Stimulated activated CD4-positive, alpha-beta T cell treated with anti-CD3 and anti-CD28 coated beads, Interleukin-2, amount 100 ng/mL, for 4 hours (primary cell): Measurements from ENCODE around the gene GSPT1.

Source experiments
- DNase-seq: peaks from one replicate; pipeline ENCODE4 v3.0.0-alpha.2; 2020; ENCODE audit warnings: low read depth

Gene GSPT1

DNA sequence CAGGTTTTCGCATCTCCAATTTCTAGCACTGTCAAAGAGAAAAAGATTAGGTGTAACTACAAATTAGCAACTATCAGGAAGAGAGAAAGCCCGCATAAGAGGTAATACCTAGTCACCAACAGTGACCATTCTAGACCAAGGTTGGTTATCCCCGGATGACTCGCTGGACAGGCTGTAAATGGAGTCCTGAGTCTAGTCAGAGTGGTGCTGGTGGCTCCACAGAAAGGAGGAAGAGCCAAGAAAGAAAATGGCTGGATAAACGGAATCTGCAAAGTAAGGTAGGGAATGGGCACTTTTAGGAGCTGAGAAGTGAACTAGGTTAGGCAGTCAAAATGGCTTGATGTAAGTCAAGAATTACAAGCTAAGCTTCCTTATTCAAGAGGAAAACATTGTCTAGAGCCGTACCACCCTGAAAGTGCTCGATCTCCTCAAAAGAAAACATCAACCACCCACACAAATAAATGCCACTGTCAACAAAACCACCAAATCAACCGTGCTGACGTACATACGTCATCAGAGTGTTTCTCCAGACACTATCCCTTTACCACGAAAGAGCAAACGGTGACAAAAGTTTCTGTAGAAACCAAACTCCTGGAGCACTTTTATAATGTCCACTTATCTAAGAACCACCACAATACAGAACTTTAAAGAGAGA is 2.2 kb downstream of the GSPT1 start:
- no peak for DNase-seq

DNA sequence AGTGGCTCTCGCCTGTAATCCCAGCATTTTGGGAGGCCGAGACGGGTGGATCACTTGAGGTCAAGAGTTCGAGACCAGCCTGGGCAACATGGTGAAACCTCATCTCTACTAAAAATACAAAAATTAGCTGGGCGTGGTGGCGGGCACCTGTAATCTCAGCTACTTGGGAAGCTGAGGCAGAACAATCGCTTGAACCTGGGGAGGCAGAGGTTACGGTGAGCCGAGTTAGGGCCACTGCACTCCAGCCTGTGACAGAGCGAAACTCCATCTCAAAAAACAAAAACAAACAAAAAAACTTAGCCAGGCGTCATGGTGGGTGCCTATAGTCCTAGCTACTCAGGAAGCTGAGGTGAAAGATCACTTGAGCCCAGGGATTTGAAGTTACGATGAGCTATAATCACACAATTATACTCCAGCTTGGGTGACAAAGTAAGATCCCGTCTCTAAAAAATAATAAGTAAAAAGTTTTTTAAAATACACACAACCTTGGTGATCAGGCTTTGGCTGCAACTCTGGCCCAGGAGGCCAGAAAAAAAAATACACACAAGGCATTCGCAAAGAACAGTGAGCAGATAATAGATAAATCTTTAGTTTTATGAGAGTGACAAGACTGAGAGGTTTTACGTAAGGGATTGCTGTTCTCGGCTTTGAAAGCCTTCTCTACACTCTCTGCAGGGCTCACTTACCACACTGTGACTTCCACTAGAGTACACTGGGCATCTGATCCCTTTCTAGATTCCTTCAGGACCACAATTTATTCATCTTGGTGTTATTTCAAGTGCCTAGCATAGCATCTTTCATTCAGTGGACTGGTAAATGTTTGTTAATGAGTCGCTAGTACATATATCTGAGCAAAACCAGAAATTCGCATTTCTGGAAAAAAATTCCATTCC is 5.9 kb downstream of the GSPT1 start:
- DNase-seq: no peak

DNA sequence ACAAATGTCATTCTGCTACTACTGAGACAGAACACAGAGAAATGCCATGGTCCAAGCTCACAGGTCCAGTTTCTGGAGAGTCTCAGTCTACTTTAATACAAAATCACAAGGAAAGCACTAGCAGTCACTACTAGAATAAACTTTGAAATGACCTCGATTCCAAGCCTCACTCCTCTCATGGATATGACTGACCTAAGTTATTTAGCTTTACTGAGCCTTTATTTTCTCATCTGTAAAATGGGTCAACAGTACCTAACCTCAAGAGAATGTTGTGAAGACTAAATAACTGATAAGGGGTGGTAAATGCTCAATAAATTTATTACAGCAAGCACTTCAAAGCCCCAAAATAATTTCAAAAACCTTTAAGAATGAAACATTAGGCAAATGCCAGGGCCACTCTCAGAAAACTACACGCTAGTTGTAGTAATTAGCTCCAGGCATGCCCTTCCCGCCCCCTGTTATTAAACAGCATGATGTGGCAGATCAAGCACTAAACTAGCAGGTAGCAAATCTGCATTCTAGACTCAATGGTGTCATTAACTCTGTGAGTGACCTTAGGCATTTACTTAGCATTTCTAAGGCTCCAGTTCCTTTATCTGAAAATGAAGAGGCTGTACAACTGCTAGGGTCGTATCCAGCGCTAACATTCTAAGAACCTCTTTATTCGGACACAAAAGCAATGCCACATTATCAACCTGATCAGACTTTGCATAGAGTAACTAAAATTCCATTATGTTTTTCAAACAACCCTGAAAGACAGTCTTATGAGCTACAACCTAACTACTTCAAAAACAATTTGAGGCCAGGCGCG is 8.4 kb downstream of the GSPT1 start:
- DNase-seq: no peak

DNA sequence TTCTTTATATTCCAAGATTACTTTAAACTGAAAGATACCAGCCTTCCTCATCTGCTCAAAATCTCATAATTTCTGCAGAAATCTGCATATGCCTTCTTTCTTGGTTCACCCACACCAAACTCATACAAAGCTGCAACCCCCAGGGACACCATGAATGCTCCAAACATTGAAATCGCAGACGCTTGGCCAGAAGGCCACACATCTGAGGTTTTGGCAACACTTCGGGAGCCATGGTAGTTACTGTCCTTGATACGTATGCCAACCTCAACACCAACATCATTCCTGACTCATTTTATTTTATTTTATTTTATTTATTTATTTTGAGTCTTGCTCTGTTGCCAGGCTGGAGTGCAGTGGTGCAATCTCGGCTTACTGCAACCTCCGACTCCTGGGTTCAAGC is 11.8 kb downstream of the GSPT1 start:
- no peak for DNase-seq

DNA sequence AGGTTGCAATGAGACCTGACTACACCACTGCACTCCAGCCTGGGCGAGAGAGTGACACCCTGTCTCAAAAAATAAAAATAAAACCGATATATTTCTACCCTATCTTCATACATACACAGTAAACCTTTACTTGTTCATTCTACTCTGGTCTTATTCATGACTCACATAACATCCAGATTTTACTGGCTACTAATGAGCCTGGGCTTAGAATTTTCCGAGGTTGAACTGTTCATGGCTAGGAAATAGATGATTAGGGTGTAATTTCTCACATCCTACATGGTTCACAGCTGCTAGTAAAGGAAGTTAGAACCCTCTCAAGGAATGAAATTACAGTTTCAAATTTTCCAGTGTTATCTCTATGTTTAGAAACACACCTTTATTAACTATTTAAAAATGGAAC is 14.7 kb downstream of the GSPT1 start:
- no peak for DNase-seq

DNA sequence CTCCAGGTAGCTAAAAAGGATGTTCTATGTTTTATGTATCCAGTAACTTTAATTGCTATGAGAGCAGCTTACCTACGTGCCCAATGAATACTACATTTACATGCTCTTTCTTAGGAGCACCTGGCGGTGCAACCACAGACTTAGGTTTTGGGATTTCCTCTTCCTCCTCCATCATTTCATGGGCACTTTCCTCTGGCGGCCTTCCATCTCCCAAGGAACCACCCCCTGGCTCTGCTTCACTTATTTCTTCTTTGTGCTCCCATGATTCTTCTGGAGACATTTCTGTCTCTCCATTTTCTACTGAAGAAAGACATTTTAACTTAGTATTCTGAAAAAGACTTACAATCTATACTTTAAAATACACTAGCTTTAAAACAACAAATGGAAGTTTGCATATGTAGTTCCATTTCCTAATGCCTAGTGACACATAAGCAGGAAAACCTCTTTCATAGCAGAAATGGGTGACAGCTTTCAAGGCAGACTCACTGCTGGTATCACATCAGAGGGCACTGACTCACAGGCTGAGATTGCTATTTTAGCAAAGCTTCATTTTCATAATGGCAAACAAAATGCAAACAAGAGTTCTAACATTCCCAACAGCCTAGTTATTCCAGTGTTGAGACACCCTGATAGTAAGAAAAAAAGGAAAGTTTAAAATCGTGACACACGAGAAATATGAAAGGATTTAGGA is 19.1 kb downstream of the GSPT1 start:
- no peak for DNase-seq

DNA sequence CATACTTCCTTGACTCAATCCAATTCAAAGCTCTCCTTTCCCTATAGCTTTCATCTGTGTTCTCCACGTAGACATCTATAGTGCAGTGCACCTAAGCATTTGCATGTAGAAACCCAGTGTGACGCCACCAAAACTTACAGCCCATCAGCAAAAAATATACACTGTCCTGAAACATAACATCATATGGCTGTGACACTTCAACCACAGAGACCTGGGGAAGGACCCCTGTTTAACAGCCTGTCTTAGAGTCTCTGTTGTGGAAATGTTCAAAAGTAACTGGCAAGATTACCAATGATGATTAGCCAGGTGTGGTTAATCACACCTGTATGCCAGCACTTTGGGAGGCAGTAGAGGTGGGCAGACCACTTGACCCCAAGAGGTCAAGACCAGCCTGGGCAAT is 22.2 kb downstream of the GSPT1 start:
- DNase-seq: no peak

DNA sequence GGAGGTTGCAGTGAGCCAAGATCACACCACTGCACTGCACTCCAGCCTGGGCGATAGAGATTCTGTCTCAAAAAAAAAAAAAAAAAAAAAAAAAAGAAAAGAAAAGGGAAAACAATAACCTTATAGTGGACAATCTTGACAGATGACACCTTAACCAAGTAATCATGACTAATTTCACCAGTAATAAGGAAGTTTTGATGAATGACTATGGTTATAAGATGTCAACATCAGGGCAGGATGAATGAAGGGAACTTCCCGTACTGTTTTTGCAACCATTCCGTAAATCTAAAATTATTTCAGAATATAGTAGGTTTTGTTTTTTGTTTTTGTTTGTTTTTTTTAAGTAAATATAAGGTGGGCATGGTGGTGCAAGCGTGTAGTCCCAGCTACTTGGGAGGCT is 23.0 kb downstream of the GSPT1 start:
- DNase-seq: no peak

DNA sequence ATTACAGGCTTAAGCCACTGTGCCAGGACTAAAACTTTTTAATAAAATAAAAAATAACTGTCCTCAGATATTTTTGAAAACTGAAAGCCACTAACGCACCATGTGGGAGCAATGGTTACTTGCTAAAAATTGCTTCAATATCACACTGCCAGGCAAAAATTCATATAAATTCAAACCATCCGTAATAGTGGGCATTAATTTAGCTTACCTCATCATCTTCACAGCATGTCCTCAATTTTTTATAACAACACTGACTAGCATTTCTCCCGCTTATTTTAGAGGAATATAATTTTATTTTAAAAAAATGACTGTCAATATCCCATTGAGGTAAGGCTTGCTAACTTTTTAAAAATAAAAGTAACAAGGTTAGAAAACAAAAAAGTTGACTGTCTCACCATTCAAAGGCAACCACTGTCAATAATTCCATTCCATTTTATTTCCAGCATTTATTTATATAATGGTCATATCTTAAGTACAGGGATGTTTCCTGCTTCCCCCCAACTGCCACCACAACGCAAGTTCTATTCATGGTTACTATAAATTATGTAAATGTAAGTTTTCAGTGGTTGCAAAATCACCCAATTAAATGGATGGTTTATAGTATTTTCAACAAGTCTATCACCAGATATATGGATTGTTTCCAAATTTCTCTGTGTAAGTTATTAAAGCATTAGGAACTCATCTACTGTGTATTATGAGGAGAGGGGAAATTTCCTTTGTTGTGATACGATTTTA is 25.4 kb downstream of the GSPT1 start:
- DNase-seq: no peak

DNA sequence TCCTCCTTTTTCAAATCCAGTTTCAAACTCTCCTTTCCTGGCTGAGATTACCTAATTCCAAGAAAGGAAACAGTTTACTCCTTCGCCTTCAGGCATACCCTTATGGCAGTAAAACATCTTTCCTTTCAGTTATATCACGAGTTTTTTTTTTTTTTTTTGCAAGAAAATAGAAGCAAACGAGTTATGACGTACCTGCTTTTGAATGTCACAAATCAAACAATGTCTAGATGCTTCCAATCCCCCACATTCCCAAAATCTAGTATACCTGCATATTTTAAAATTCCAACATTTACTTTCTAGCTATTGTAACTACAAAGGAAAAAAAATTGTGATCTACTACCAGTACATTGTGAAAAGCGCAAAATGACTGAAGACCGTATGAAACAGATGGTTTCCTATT is 28.9 kb downstream of the GSPT1 start:
- no peak for DNase-seq

DNA sequence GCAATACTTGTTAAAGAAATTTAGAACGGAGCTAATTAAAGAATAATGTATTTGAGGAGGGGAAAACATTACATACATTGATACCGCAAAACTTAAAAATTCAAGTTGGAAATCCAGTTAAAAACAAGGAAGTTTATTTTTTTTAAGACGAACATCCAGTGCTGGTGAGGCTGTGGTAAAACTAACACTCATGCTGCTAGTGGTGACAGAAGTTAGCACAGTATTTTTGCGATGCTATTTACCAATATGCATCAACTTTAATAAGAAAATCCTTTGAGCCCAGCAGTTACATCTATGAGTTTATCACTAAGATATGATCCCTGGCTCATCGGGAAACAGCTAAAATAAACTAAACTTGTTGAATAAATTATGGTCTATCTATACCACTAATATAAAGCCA is 31.7 kb downstream of the GSPT1 start:
- no peak for DNase-seq

DNA sequence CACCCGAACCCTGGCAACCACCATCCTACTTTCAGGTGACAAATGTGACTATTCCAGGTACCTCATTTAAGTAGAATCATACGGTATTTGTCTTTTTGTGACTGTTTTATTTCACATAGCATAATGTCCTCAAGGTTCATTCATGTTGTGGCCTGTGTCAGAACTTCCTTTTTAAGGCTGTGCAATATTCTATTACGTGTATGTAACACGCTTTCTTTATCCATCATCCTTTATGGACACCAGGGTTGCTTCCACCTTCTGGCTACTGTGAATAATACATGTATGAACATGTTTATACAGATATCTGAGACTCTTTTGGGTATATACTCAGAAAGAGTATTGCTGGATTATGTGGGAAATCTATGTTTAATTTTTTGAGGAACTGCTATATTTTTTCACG is 35.7 kb downstream of the GSPT1 start:
- DNase-seq: no peak

DNA sequence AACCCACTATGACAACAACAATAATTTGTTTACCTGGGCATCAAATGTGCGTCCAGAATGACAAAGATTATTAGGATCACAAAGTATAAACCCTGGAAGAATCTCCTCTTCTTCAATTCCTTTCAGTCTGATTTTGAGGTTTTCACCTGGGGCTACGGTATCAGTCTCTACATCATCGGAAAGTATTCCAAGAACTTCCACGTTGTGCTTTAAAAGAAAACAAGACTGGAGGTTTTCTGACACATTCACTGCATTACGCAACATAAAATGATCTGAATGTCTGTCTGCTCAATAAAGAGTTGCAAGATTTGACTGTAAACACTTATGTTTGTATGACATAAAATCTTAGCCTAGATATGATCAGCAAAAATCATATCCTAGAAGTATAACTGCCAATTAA is 38.4 kb downstream of the GSPT1 start:
- no peak for DNase-seq

DNA sequence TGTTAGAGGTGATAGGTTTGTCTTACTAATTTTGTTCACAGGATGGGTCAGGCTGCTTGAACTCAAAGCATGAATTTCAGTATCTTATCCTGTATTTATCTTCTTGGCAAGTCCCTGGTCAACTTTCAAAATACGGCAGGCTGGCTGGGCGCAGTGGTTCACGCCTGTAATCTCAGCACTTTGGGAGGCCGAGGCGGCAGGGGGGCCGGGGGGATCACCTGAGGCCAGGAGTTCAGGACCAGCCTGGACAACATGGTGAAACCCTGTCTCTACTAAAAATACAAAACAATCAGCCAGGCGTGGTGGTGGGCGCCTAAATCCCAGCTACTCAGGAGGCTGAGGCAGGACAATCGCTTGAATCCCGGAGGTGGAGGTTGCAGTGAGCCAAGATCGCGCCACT is 39.5 kb downstream of the GSPT1 start:
- no peak for DNase-seq

DNA sequence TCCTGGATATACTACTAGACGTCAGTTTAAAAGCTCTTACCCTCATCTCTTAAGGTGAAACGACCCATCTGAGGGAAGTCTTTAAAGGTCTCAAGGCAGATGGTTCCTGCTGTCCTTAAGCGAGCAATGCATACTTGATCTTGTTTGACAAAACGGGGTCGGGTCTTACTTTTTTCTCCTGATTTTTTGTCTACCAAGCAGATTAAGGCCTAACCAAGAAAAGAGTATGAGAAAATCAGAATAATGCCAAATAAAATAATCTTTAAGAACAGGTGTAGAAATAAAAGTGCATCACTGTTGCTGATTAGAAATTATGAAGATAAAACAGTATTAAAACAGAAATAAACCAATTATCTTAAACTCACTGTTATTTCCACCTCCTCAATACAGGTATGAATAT is 40.0 kb downstream of the GSPT1 start:
- DNase-seq: no peak

DNA sequence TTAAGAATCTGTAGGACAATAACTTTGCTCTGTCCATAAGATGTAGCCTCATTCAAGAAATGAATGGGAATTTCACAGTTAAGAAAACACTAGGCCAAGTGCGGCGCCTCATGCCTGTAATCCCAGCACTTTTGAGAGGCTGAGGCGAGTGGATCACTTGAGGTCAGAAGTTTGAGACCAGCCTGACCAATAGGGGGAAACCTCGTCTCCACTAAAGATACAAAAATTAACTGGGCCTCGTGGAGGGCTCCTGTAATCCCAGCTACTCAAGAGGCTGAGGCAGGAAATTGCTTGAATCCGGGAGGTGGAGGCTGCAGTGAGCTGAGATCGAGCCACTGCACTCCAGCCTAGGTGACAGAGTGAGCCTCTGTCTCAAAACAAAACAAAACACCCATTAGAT is 44.6 kb downstream of the GSPT1 start:
- DNase-seq: no peak

DNA sequence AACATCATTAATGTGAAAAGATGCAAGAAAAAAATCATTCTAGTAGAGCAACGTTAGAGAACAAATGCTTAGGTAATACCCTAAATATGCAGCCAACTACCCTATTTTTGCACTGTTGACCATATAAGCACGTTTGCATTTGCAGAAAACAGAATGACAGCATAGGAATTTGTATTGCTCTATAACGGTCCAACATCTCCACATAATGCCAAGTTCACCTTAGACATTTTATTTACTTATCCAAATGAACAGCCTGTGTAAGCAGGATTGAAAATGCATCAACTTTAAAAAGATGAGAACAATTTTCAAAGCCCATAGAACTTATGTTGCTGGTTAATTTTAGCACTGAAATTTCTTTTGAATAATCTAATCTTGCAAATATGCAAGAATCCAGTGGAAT is 45.4 kb downstream of the GSPT1 start:
- DNase-seq: no peak

DNA sequence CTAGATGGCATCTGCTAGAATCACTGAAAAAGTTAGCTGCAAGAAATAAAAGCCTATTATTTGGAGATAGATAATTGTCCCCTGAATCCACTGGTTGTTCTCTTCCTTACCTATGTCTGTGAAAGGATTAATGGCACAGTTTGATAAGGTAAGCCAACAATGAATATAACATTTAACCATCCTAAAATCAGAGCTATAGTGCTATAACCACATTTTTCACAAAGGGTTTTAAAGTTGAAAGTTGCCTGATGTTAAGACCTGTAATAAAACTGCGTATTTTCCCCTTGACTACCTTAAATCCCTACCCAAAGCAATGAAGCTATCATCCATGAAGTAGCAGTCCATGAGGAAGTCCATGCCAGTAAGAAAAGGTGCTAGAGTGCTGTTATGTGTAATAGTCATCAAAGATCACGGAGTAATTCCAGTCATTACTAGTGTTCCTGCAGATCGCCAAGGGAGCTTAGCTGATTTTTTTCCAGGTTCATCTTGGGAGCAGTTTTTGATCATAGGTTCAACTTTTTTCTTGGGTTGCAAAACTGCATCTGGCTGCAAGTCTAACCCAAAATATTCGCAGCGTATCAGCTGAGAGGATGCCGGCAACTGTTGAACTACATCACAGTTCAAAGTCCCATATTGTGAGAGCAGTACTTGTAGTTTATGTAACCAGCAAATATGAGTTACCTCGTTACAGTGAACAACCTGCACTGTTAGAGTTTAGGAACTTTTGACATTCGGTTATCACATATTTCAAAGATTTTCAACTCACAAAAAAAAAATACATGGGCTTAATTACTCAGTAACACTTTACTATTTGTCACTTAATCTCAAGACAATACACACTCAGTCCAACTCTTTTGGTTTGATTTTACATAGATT is 46.2 kb downstream of the GSPT1 start:
- no peak for DNase-seq

DNA sequence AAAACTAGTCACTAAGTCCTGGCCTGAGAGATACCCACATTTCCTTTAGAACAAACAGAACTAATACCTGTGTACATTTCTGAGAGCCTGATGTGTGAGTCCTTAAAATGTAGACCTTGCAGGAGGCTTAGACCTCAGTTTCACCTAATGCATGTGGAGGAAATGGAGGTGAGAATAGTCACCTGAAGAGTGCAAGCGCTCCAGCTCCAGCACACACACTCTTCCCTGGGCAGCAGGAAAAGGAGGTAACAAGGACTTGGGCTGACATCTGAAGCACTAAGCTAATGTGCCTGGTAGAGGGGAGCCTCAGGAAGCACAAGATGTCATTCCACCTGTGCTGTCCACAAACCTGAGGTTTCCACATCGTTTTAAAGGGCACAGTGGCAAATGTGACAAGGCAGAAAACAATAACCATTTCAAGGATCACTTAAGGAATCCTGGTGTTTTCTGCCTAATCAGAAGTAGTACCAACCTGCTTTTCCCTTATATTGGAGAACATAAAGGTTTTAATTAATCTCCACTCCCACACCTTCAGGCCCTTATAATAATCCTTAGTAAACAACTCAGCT is 47.3 kb downstream of the GSPT1 start:
- no peak for DNase-seq

DNA sequence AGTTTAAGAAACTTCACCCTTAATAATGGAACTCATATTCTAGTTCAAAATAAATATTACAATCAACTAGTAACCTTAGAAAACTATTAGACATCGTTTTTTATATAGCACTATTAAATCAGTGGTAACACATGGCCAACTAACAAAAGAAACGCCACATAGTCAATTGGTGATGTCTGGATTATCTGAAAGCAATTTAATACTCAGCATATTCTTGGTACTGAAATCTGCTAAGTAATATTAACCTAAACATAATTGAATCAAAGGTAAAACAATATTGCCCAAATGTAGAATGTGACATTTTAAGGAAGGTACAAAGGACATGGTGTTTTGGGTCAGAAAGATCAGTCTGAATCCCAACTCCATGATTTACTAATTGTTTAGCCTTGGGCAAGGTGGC is 53.3 kb downstream of the GSPT1 start:
- no peak for DNase-seq
